DOHH2 (cell line): Measurements from ENCODE around the gene SAMD14.
A peak's percentile ranks its signal among the peaks of the same experiment; 100 is the strongest.

ENCODE experiments used
- H3F3A ChIP-seq: fragments of 200-600 bp; sonication (generic), shearing (Covaris generic); 2 replicates; pipeline ENCODE4 v1.6.0; 2016; ENCODE audit warnings: antibody characterized with exemption, mild to moderate bottlenecking; ENCODE audit not compliant: control insufficient read depth, insufficient read depth
- H3K27ac ChIP-seq: fragments of 200-600 bp; sonication (generic); 2 replicates; pipeline ENCODE4 v1.5.1; 2014; ENCODE audit warnings: low read depth, mild to moderate bottlenecking, low read length, moderate library complexity
- H3K27me3 ChIP-seq: fragments of 200-600 bp; sonication (generic); 2 replicates; pipeline ENCODE4 v1.6.1; 2014; ENCODE audit warnings: mild to moderate bottlenecking, low read length, mixed read lengths; ENCODE audit not compliant: control insufficient read depth
- H3K36me3 ChIP-seq: fragments of 200-600 bp; sonication (generic); 2 replicates; pipeline ENCODE4 v1.6.1; 2014; ENCODE audit warnings: mild to moderate bottlenecking, low read length, moderate library complexity, mixed read lengths; ENCODE audit not compliant: control insufficient read depth
- H3K4me1 ChIP-seq: fragments of 200-600 bp; sonication (generic); 2 replicates; pipeline ENCODE4 v1.6.1; 2014; ENCODE audit warnings: mild to moderate bottlenecking, low read length, mixed read lengths; ENCODE audit not compliant: control insufficient read depth
- H3K4me2 ChIP-seq: fragments of 200-600 bp; sonication (generic); 2 replicates; pipeline ENCODE4 v1.6.0; 2014; ENCODE audit warnings: mild to moderate bottlenecking, low read length, moderate library complexity
- H3K4me3 ChIP-seq: fragments of 200-600 bp; sonication (generic); 2 replicates; pipeline ENCODE4 v1.5.1; 2014; ENCODE audit warnings: mild to moderate bottlenecking, low read length, mixed read lengths
- H3K79me2 ChIP-seq: fragments of 200-600 bp; sonication (generic); 2 replicates; pipeline ENCODE4 v1.6.1; 2014; ENCODE audit warnings: mild to moderate bottlenecking, low read length, mixed read lengths; ENCODE audit not compliant: control insufficient read depth
- H3K9me2 ChIP-seq: fragments of 200-600 bp; sonication (generic); replicated peaks from 2 replicates; pipeline ENCODE4 v1.6.1; 2014; ENCODE audit warnings: mild to moderate bottlenecking, low read length, mixed read lengths; ENCODE audit not compliant: control insufficient read depth
- H3K9me3 ChIP-seq: fragments of 200-600 bp; sonication (generic); 2 replicates; pipeline ENCODE4 v1.6.1; 2014; ENCODE audit warnings: antibody characterized with exemption, low read length, mixed read lengths; ENCODE audit not compliant: control insufficient read depth, insufficient read depth
- H4K20me1 ChIP-seq: fragments of 200-600 bp; sonication (generic); 2 replicates; pipeline ENCODE4 v1.6.0; 2014; ENCODE audit warnings: low read depth, mild to moderate bottlenecking, antibody characterized with exemption, low read length, moderate library complexity; ENCODE audit not compliant: control insufficient read depth, insufficient read depth
- CTCF ChIP-seq: fragments of 200-600 bp; sonication (generic); IDR thresholded peaks from one replicate; pipeline ENCODE4 v1.5.1; 2014; ENCODE audit warnings: antibody characterized with exemption, mild to moderate bottlenecking, low read depth, low read length; ENCODE audit not compliant: poor library complexity, severe bottlenecking
- EZH2phosphoT487 ChIP-seq: fragments of 200-600 bp; sonication (generic); IDR thresholded peaks from 2 replicates; pipeline ENCODE4 v1.6.1; 2017; ENCODE audit warnings: borderline replicate concordance, mild to moderate bottlenecking, antibody characterized with exemption, low read length, moderate library complexity, mixed read lengths

SAMD14 gene

GRCh38 chr17:50129353-50129727 lies 620 bp downstream of the SAMD14 start:
- no peak overlapping the region for H3K4me3 ChIP-seq
- H3K27me3 ChIP-seq, result peaks cover 41% of the 10 kb centered on the region
- peaks cover 4% of the 10 kb centered on the region for H3K36me3 ChIP-seq
- TF ChIP-seq EZH2phosphoT487 (peak; percentile 88; the same call in 1 of the 2 replicates), CTCF (no peak)
- H4K20me1 ChIP-seq, result no peaks in the 10 kb centered on the region
- no peaks in the 10 kb centered on the region for H3K9me2 ChIP-seq
- H3K4me2 ChIP-seq, result peak overlapping the region; percentile 39; the same call in 1 of the 2 replicates
- H3K27ac ChIP-seq, result no peak overlapping the region
- 0 out of 2 replicates have a peak, but pooled peaks cover 5% of the 10 kb centered on the region for H3F3A ChIP-seq
- H3K4me1 ChIP-seq, result peaks cover 6% of the 10 kb centered on the region; the same call in 1 of the 2 replicates
- no peaks in the 10 kb centered on the region for H3K9me3 ChIP-seq
- H3K79me2 ChIP-seq, result no peaks in the 10 kb centered on the region

- Histone ChIP-seq H3K9me2 (no peaks in the 10 kb centered on the region), H4K20me1 (no peaks in the 10 kb centered on the region), H3K9me3 (no peaks in the 10 kb centered on the region), H3F3A (0 out of 2 replicates have a peak, but pooled peaks cover 5% of the 10 kb centered on the region), H3K4me2 (no peak overlapping the region), H3K27ac (no peak overlapping the region), H3K27me3 (peaks cover 41% of the 10 kb centered on the region), H3K79me2 (no peaks in the 10 kb centered on the region), H3K4me3 (no peak overlapping the region), H3K4me1 (peaks cover 6% of the 10 kb centered on the region; the same call in 1 of the 2 replicates), H3K36me3 (no peaks in the 10 kb centered on the region; the same call in 1 of the 2 replicates)
- TF ChIP-seq CTCF (no peak), EZH2phosphoT487 (no peak; the same call in 1 of the 2 replicates)
These were observed 1.3 kb downstream of the SAMD14 start for GRCh38 chr17:50128441-50129352.

- H3K4me1 ChIP-seq, result peaks cover 6% of the 10 kb centered on the region; the same call in 1 of the 2 replicates
- TF ChIP-seq EZH2phosphoT487, result no peak
These were observed 2.1 kb downstream of the SAMD14 start for GRCh38 chr17:50127697-50128361.

More at GRCh38 chr17:50127697-50128361, 2.1 kb downstream of the SAMD14 start:
- Histone ChIP-seq H3K4me2 (no peak overlapping the region), H3K27me3 (peaks cover 47% of the 10 kb centered on the region), H4K20me1 (no peaks in the 10 kb centered on the region), H3F3A (0 out of 2 replicates have a peak, but pooled peaks cover 5% of the 10 kb centered on the region), H3K9me2 (no peaks in the 10 kb centered on the region), H3K9me3 (no peaks in the 10 kb centered on the region), H3K4me3 (no peak overlapping the region), H3K79me2 (no peaks in the 10 kb centered on the region), H3K36me3 (no peaks in the 10 kb centered on the region; the same call in 1 of the 2 replicates), H3K27ac (no peak overlapping the region)
